H1 (cell line): ENCODE measurements around the gene CHST2. TPM values are rescaled to one million over a fixed set of nuclear protein-coding genes. Genes with fewer than 3 reads are reported as not detected.

ENCODE experiments used
- CTCF ChIA-PET: fragments of 300-600 bp; sonication (Branson Sonifier 250); formaldehyde crosslinking; loops from one replicate; lab custom pipeline; 2021; ENCODE audit not compliant: partially characterized antibody; lab: Charles Lee
- POLR2A ChIA-PET: fragments of 300-600 bp; sonication (Branson Sonifier 250); formaldehyde crosslinking; loops from one replicate; lab custom pipeline; 2021; ENCODE audit warnings: inconsistent platforms; ENCODE audit not compliant: partially characterized antibody; lab: Charles Lee
- DNase-seq, 2 experiments: peaks; one replicate each; pipeline versions ENCODE4 v3.0.0 to v3.0.0-alpha.2; 2010 to 2022; ENCODE audit warnings: low spot score in 2 of 2, low read depth in 1 of 2, mixed read lengths in 1 of 2
- FAIRE-seq: peaks from 2 replicates; lab custom pipeline; 2011; peaks lifted over from hg19 to GRCh38; lab: Jason Lieb, UNC
- H2AFZ ChIP-seq: 2 replicates; pipeline ENCODE4 v1.8.1; 2012; ENCODE audit warnings: low read length, inconsistent platforms
- H2AK5ac ChIP-seq: 2 replicates; pipeline ENCODE4 v1.6.1; 2013; ENCODE audit warnings: low read depth, low read length
- H2BK120ac ChIP-seq: replicated peaks from 2 replicates; pipeline ENCODE3; 2013; ENCODE audit warnings: low read depth, low read length, inconsistent platforms
- H2BK12ac ChIP-seq: 2 replicates; pipeline ENCODE4 v1.6.1; 2013; ENCODE audit warnings: low read depth, low read length
- H2BK15ac ChIP-seq: 2 replicates; pipeline ENCODE4 v1.6.1; 2013; ENCODE audit warnings: low read length
- H2BK20ac ChIP-seq: 2 replicates; pipeline ENCODE4 v1.6.1; 2013; ENCODE audit warnings: low read length
- H2BK5ac ChIP-seq: 2 replicates; pipeline ENCODE4 v1.6.1; 2013; ENCODE audit warnings: low read depth, low read length
- H3K14ac ChIP-seq: 2 replicates; pipeline ENCODE4 v1.6.1; 2013; ENCODE audit warnings: inconsistent platforms; ENCODE audit not compliant: insufficient read length
- H3K18ac ChIP-seq: 2 replicates; pipeline ENCODE4 v1.6.1; 2013; ENCODE audit warnings: low read length; ENCODE audit errors: extremely low read depth
- H3K23ac ChIP-seq: 2 replicates; pipeline ENCODE4 v1.6.1; 2013; ENCODE audit warnings: inconsistent platforms; ENCODE audit not compliant: insufficient read length
- H3K23me2 ChIP-seq: 2 replicates; pipeline ENCODE4 v1.6.1; 2013; ENCODE audit warnings: low read depth, low read length
- H3K27ac ChIP-seq: 2 replicates; pipeline ENCODE4 v1.6.1; 2011; ENCODE audit warnings: low read depth, low read length, inconsistent platforms
- H3K27me3 ChIP-seq, 4 experiments: replicated peaks in 1 of 4; 1 replicate in 1 of 4; 2 replicates in 3 of 4; pipeline versions ENCODE4 v1.6.1 to v1.8.1; 2011 to 2013; ENCODE audit warnings: low read length in 3 of 4, mild to moderate bottlenecking in 3 of 4, inconsistent platforms in 2 of 4, mixed read lengths in 2 of 4, moderate library complexity in 1 of 4; ENCODE audit not compliant: control insufficient read depth in 3 of 4, insufficient read depth in 3 of 4; ENCODE audit errors: extremely low read depth in 1 of 4
- H3K36me3 ChIP-seq, 4 experiments: 2 replicates each; pipeline versions ENCODE4 v1.6.1 to v1.8.1; 2011 to 2013; ENCODE audit warnings: mild to moderate bottlenecking in 4 of 4, low read length in 3 of 4, moderate library complexity in 2 of 4, control low read depth in 1 of 4, inconsistent platforms in 1 of 4; ENCODE audit not compliant: insufficient read depth in 4 of 4, control insufficient read depth in 2 of 4
- H3K4ac ChIP-seq: replicated peaks from 2 replicates; pipeline ENCODE3; 2013; ENCODE audit warnings: low read length, low read depth, mixed read lengths, inconsistent platforms; ENCODE audit not compliant: insufficient read length
- H3K4me1 ChIP-seq, 4 experiments: replicated peaks in 1 of 4; 1 replicate in 1 of 4; 2 replicates in 3 of 4; pipeline versions ENCODE4 v1.6.1 to v1.8.1; 2011 to 2013; ENCODE audit warnings: low read length in 3 of 4, inconsistent platforms in 2 of 4, mixed read lengths in 1 of 4; ENCODE audit not compliant: insufficient read depth in 4 of 4, control insufficient read depth in 3 of 4
- H3K4me2 ChIP-seq, 2 experiments: 2 replicates each; pipeline versions ENCODE4 v1.6.1 to v1.8.1; 2011 to 2013; ENCODE audit warnings: low read depth in 2 of 2, low read length in 2 of 2, control low read depth in 1 of 2, inconsistent platforms in 1 of 2, mild to moderate bottlenecking in 1 of 2; ENCODE audit not compliant: insufficient read depth in 1 of 2
- H3K4me3 ChIP-seq, 4 experiments: fragments of 200-600, 300-600 bp in 1 of 4; sonication (generic), shearing (Covaris generic), sonication (Bioruptor Twin) in 1 of 4; 2 replicates each; pipeline versions ENCODE4 v1.5.1 to v1.8.1; 2011 to 2016; ENCODE audit warnings: low read length in 4 of 4, low read depth in 3 of 4, control low read depth in 2 of 4, inconsistent platforms in 2 of 4, mild to moderate bottlenecking in 2 of 4, mixed read lengths in 1 of 4, moderate library complexity in 1 of 4; ENCODE audit not compliant: insufficient read depth in 2 of 4; ENCODE audit errors: extremely low read depth in 1 of 4
- H3K56ac ChIP-seq: replicated peaks from 2 replicates; pipeline ENCODE3; 2013; ENCODE audit warnings: low read depth, mild to moderate bottlenecking, mixed read lengths, low read length, inconsistent platforms; ENCODE audit not compliant: insufficient read length
- H3K79me1 ChIP-seq: 2 replicates; pipeline ENCODE4 v1.6.1; 2013; ENCODE audit warnings: low read depth, low read length, control low read depth
- H3K79me2 ChIP-seq, 2 experiments: 2 replicates each; pipeline versions ENCODE4 v1.6.1 to v1.8.1; 2012 to 2013; ENCODE audit warnings: low read length in 2 of 2, mild to moderate bottlenecking in 2 of 2, inconsistent platforms in 1 of 2; ENCODE audit not compliant: insufficient read depth in 2 of 2, control insufficient read depth in 1 of 2
- H3K9ac ChIP-seq, 4 experiments: replicated peaks in 1 of 4; 1 replicate in 1 of 4; 2 replicates in 3 of 4; pipeline versions ENCODE4 v1.6.1 to v1.8.1; 2011 to 2013; ENCODE audit warnings: low read depth in 3 of 4, low read length in 3 of 4, control low read depth in 2 of 4, mild to moderate bottlenecking in 2 of 4, moderate library complexity in 2 of 4, inconsistent platforms in 1 of 4; ENCODE audit errors: extremely low read depth in 1 of 4
- H3K9me3 ChIP-seq, 2 experiments: 2 replicates each; pipeline versions ENCODE4 v1.6.1 to v1.8.1; 2012 to 2013; ENCODE audit warnings: mild to moderate bottlenecking in 2 of 2, moderate library complexity in 2 of 2, control low read depth in 1 of 2, inconsistent platforms in 1 of 2, low read depth in 1 of 2, low read length in 1 of 2, mixed read lengths in 1 of 2; ENCODE audit not compliant: insufficient read depth in 2 of 2
- H4K20me1 ChIP-seq, 2 experiments: replicated peaks in 1 of 2; 2 replicates each; pipeline versions ENCODE3 to v1.8.1; 2011 to 2013; ENCODE audit warnings: inconsistent platforms in 2 of 2, low read length in 2 of 2, mild to moderate bottlenecking in 1 of 2; ENCODE audit not compliant: insufficient read depth in 2 of 2, control insufficient read depth in 1 of 2
- H4K5ac ChIP-seq: 2 replicates; pipeline ENCODE4 v1.6.1; 2013; ENCODE audit warnings: low read length, low read depth, mixed read lengths, inconsistent platforms; ENCODE audit not compliant: insufficient read length
- H4K8ac ChIP-seq: 2 replicates; pipeline ENCODE4 v1.8.0; 2013; ENCODE audit warnings: mild to moderate bottlenecking, moderate library complexity, low read length, inconsistent platforms; ENCODE audit not compliant: insufficient read depth; ENCODE audit errors: extremely low read depth
- H4K91ac ChIP-seq: replicated peaks from 2 replicates; pipeline ENCODE3; 2013; ENCODE audit warnings: low read length, mixed read lengths, inconsistent platforms; ENCODE audit not compliant: insufficient read length
- BCL11A ChIP-seq, 2 experiments: IDR thresholded peaks; one replicate each; pipeline ENCODE4 v1.6.1; 2011; ENCODE audit warnings: low read depth in 2 of 2, low read length in 2 of 2, mild to moderate bottlenecking in 2 of 2
- CBX5 ChIP-seq: fragments of 300-800, 300-1000 bp; sonication (generic); IDR thresholded peaks from 2 replicates; pipeline ENCODE4 v1.7.1; 2016; ENCODE audit warnings: antibody characterized with exemption, low read length, low read depth
- POLR2AphosphoS5 ChIP-seq: IDR thresholded peaks from 2 replicates; pipeline ENCODE4 v1.6.1; 2011; ENCODE audit warnings: low read depth, low read length
- SP4 ChIP-seq: IDR thresholded peaks from 2 replicates; pipeline ENCODE4 v1.6.1; 2012; ENCODE audit warnings: low read length, inconsistent platforms
- WGBS, 2 experiments: shearing (Covaris generic) in 1 of 2; methylation state at CpG; one replicate each; pipeline versions ENCODE4 v1.1.6 to v1.1.7; 2013 to 2015; ENCODE audit warnings: low lambda C conversion rate in 2 of 2, mixed read lengths in 2 of 2, inconsistent platforms in 1 of 2, low coverage in 1 of 2, missing lambda C conversion rate in 1 of 2; ENCODE audit not compliant: insufficient replicate concordance in 2 of 2, insufficient coverage in 1 of 2, insufficient read length in 1 of 2; ENCODE audit errors: extremely low coverage in 1 of 2, missing lambda C conversion rate in 1 of 2; 5-methylcytosine and 5-hydroxymethylcytosine counted together
- polyA plus RNA-seq, 7 experiments: library from polyadenylated mRNA; depleted of rRNA in 3 of 7; stranded (reverse) in 5 of 7; unstranded in 2 of 7; fragments of >200 nt in 5 of 7; fragments of 200-250 nt in 2 of 7; gene quantifications; 1 replicate in 5 of 7; 2 replicates in 1 of 7; 4 replicates in 1 of 7; pipeline versions ENCODE4 v1.2.1 to v1.2.3, GENCODE V29; 2011 to 2013; ENCODE audit warnings: missing spikeins in 2 of 7, mixed read lengths in 2 of 7
- total RNA-seq: library from RNA; stranded (reverse); fragmentation: NEBNext Ultra II Directional; extraction: Animal tissue kit (Norgen Biotek cat#: 25700); gene quantifications from 2 replicates; pipeline ENCODE4 v1.2.1, GENCODE V29; 2021

Gene CHST2
- total and polyA plus RNA-seq, 2 of the 8 experiments (the other 6 are each of a cell fraction or from before 2014, with no cell fraction given): 3.2 to 15.1 TPM

- no peak overlapping the region for H4K5ac ChIP-seq
- ChIA-PET CTCF (no interaction called here), POLR2A (no interaction called here)
- no peak overlapping the region for H3K18ac ChIP-seq
- H2BK15ac ChIP-seq: no peak overlapping the region
- no peaks in the 10 kb centered on the region for H4K20me1 ChIP-seq
- DNase-seq (no peak), FAIRE-seq (no peak)
- no peaks in the 10 kb centered on the region for H3K79me2 ChIP-seq
- no peak overlapping the region for H2BK120ac ChIP-seq
- H2AFZ ChIP-seq: no peak overlapping the region
- no peak overlapping the region for H2BK20ac ChIP-seq
- no peak overlapping the region for H3K14ac ChIP-seq
- 89% methylated on average over 2 of the region's 2 CpGs; no CpG with 5 or more reads in 1 of the 2 experiments for WGBS, 2 experiments
- no peaks in the 10 kb centered on the region; a peak in 1 of 8 replicates for H3K36me3 ChIP-seq
- no peak overlapping the region for H3K4ac ChIP-seq
- H2BK5ac ChIP-seq: no peak overlapping the region
- no peak overlapping the region for H2AK5ac ChIP-seq
- peaks cover 8 to 11% of the 10 kb centered on the region in 2 experiments for H3K9me3 ChIP-seq
- no peak overlapping the region for H3K27ac ChIP-seq
- H3K23me2 ChIP-seq: no peaks in the 10 kb centered on the region
- H3K4me2 ChIP-seq: no peak overlapping the region
- H3K4me1 ChIP-seq: no peaks in the 10 kb centered on the region
- H2BK12ac ChIP-seq: no peak overlapping the region
- H3K27me3 ChIP-seq: no peaks in the 10 kb centered on the region
- H3K56ac ChIP-seq: no peak overlapping the region
- no peak overlapping the region for H4K8ac ChIP-seq
- H3K79me1 ChIP-seq: no peaks in the 10 kb centered on the region
- H3K9ac ChIP-seq: no peak overlapping the region
- H3K4me3 ChIP-seq: no peak overlapping the region
- no peak overlapping the region for H4K91ac ChIP-seq
- H3K23ac ChIP-seq: no peak overlapping the region
- TF ChIP-seq POLR2AphosphoS5 (no peak), CBX5 (no peak), SP4 (no peak), BCL11A (IDR thresholded peaks at IDR 0.05; ENCODE audit: low read depth in 2 of 2, low read length in 2 of 2) (no peak)
Observed at GRCh38 chr3:143103652-143104051, 15.9 kb upstream of the CHST2 start.
